GM23338 (cell line): ENCODE measurements around the gene CDYL. TPM values are rescaled to one million over a fixed set of nuclear protein-coding genes. Genes with fewer than 3 reads are reported as not detected.

Experiments
- ATAC-seq: fragments of 200-7000 bp; cut with Tn5 transposase; 3 replicates; pipeline ENCODE4 v1.9.1; 2020
- DNase-seq: peaks from one replicate; pipeline ENCODE4 v3.0.0-alpha.2; 2015; ENCODE audit warnings: low spot score
- H2AFZ ChIP-seq: fragments of 200-600 bp; sonication (generic); 2 replicates; pipeline ENCODE4 v1.8.0; 2016; ENCODE audit warnings: antibody characterized with exemption, mild to moderate bottlenecking, moderate library complexity
- H3F3A ChIP-seq: fragments of 200-600 bp; sonication (generic); replicated peaks from 2 replicates; pipeline ENCODE4 v1.8.0; 2017; ENCODE audit warnings: antibody characterized with exemption, mixed run types, low read depth
- H3K27ac ChIP-seq: fragments of 200-600 bp; sonication (generic); 2 replicates; pipeline ENCODE4 v1.6.1; 2016; ENCODE audit warnings: low read depth
- H3K27me3 ChIP-seq: fragments of 200-600 bp; sonication (generic); 2 replicates; pipeline ENCODE4 v1.8.0; 2016; ENCODE audit warnings: mild to moderate bottlenecking, mixed run types, moderate library complexity; ENCODE audit not compliant: insufficient read depth
- H3K36me3 ChIP-seq: fragments of 200-600 bp; sonication (generic); 2 replicates; pipeline ENCODE4 v1.8.0; 2016; ENCODE audit warnings: mild to moderate bottlenecking; ENCODE audit not compliant: insufficient read depth
- H3K4me1 ChIP-seq: fragments of 200-600 bp; sonication (generic); 2 replicates; pipeline ENCODE4 v1.8.0; 2016; ENCODE audit warnings: mild to moderate bottlenecking, moderate library complexity; ENCODE audit not compliant: insufficient read depth
- H3K4me2 ChIP-seq: fragments of 200-600 bp; sonication (generic); 2 replicates; pipeline ENCODE4 v1.7.1; 2017; ENCODE audit warnings: mixed run types
- H3K4me3 ChIP-seq: fragments of 200-600 bp; sonication (generic); 2 replicates; pipeline ENCODE4 v1.6.1; 2016; ENCODE audit warnings: mixed run types
- H3K79me2 ChIP-seq: fragments of 200-600 bp; sonication (generic); replicated peaks from 2 replicates; pipeline ENCODE4 v1.8.0; 2017; ENCODE audit warnings: mild to moderate bottlenecking; ENCODE audit not compliant: insufficient read depth
- H3K9me2 ChIP-seq: fragments of 200-600 bp; sonication (generic); 2 replicates; pipeline ENCODE4 v1.8.0; 2017; ENCODE audit not compliant: insufficient read depth
- H4K20me1 ChIP-seq: fragments of 200-600 bp; sonication (generic); replicated peaks from 2 replicates; pipeline ENCODE4 v1.8.0; 2017; ENCODE audit warnings: mild to moderate bottlenecking; ENCODE audit not compliant: insufficient read depth
- H3K27ac Mint-ChIP-seq: 2 replicates; pipeline ENCODE4 v1.8.0; 2020; ENCODE audit warnings: inconsistent platforms, mild to moderate bottlenecking, moderate library complexity, mixed read lengths
- H3K27me3 Mint-ChIP-seq: 3 replicates; pipeline ENCODE4 v1.8.0; 2022; ENCODE audit warnings: low read depth, mild to moderate bottlenecking, moderate library complexity, mixed read lengths, inconsistent platforms; ENCODE audit not compliant: insufficient read depth, poor library complexity
- H3K36me3 Mint-ChIP-seq: 3 replicates; pipeline ENCODE4 v1.8.0; 2021; ENCODE audit warnings: low read depth, mild to moderate bottlenecking, inconsistent platforms, moderate library complexity, mixed read lengths
- H3K4me1 Mint-ChIP-seq: 3 replicates; pipeline ENCODE4 v1.8.0; 2020; ENCODE audit warnings: mild to moderate bottlenecking, inconsistent platforms, mixed read lengths
- H3K4me3 Mint-ChIP-seq: 3 replicates; pipeline ENCODE4 v1.8.0; 2021; ENCODE audit warnings: moderate library complexity, mild to moderate bottlenecking, inconsistent platforms, mixed read lengths
- H3K9me3 Mint-ChIP-seq: 3 replicates; pipeline ENCODE4 v1.8.0; 2020; ENCODE audit warnings: moderate library complexity, mild to moderate bottlenecking, inconsistent platforms, mixed read lengths
- CREB1 ChIP-seq: fragments of 250-450 bp; sonication (Bioruptor Pico); IDR thresholded peaks from 2 replicates; pipeline ENCODE4 v1.5.0; 2020; ENCODE audit warnings: low read depth, mild to moderate bottlenecking, moderate library complexity
- ETS1 ChIP-seq: IDR thresholded peaks from 2 replicates; pipeline ENCODE4 v1.6.1; 2016; ENCODE audit warnings: antibody characterized with exemption
- EZH2phosphoT487 ChIP-seq: fragments of 200-600 bp; sonication (generic); IDR thresholded peaks from one replicate; pipeline ENCODE4 v1.8.1; 2018; ENCODE audit warnings: antibody characterized with exemption; ENCODE audit not compliant: unreplicated experiment
- JUNB ChIP-seq: IDR thresholded peaks from one replicate; pipeline ENCODE4 v1.6.1; 2016; ENCODE audit warnings: antibody characterized with exemption; ENCODE audit not compliant: unreplicated experiment
- NANOG ChIP-seq: IDR thresholded peaks from 2 replicates; pipeline ENCODE4 v1.6.1; 2016; ENCODE audit warnings: antibody characterized with exemption, borderline replicate concordance
- POLR2AphosphoS5 ChIP-seq: IDR thresholded peaks from 2 replicates; pipeline ENCODE4 v1.6.1; 2016; ENCODE audit warnings: antibody characterized with exemption, low read depth
- STAT1 ChIP-seq: IDR thresholded peaks from one replicate; pipeline ENCODE4 v1.6.1; 2016; ENCODE audit warnings: antibody characterized with exemption; ENCODE audit not compliant: unreplicated experiment
- ZNF114 ChIP-seq: fragments of 250-450 bp; sonication (Bioruptor Pico); IDR thresholded peaks from 2 replicates; pipeline ENCODE4 v1.5.0; 2020; ENCODE audit warnings: mild to moderate bottlenecking, moderate library complexity
- ZNF331 ChIP-seq: fragments of 250-450 bp; sonication (Bioruptor Pico); IDR thresholded peaks from 2 replicates; pipeline ENCODE4 v1.5.0; 2020; ENCODE audit warnings: low read depth, mild to moderate bottlenecking, moderate library complexity
- polyA plus RNA-seq: library from polyadenylated mRNA; unstranded; fragments of >200 nt; fragmentation: Nextera tagmentation; extraction: Ambion mirVana; gene quantifications from 2 replicates; pipeline ENCODE4 v1.2.1, GENCODE V29; 2016
- total RNA-seq: library from RNA; depleted of rRNA; stranded (reverse); fragments of >200 nt; shearing (Covaris generic); gene quantifications from 2 replicates; pipeline ENCODE4 v1.2.3, GENCODE V29; 2014
- TF ChIP-seq, protein P1 (sequence below): IDR thresholded peaks from one replicate; pipeline ENCODE4 v1.6.1; 2018; ENCODE audit warnings: antibody characterized with exemption; ENCODE audit not compliant: unreplicated experiment
- TF ChIP-seq, protein P2 (sequence below), 2 experiments: fragments of 200-600 bp in 1 of 2; sonication (generic) in 1 of 2; conservative IDR thresholded peaks; 2 replicates each; pipeline versions ENCODE4 v1.5.1 to v1.6.1; 2016 to 2017; ENCODE audit warnings: antibody characterized with exemption in 2 of 2, low read depth in 2 of 2, mild to moderate bottlenecking in 2 of 2, moderate library complexity in 1 of 2

Gene CDYL
- total and polyA plus RNA-seq, 2 experiments from 2014 or later: 67.2 to 128 TPM

DNA sequence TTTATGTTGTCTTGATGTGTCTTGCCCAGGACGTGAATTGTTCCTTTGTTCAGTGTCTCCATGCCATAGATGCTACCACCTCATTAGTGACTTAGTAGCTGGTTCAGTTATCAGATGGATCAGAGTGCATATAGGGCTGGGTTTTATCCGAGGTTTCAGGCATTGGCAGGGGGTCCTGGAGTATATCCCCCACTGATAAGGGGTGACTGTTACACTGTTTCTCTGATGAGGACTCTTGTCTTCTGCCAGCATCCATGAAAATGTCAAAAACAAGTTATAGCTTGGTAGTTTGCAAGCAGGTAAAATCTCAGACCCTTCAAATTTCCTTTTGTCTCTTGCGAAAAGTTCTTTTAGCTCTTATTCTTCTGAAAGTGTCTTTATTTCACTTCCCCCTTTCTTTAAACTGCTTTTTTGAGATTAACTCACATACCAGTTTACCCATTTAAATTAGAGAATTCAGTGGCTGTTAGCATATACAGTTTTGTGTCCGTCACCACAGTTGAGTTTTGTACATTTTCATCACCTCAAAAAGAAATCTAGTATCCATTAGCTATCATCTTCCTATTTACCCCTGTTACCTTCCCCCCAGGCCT, 109.2 kb downstream of the CDYL start (continued):
- TF ChIP-seq, protein P1, sequence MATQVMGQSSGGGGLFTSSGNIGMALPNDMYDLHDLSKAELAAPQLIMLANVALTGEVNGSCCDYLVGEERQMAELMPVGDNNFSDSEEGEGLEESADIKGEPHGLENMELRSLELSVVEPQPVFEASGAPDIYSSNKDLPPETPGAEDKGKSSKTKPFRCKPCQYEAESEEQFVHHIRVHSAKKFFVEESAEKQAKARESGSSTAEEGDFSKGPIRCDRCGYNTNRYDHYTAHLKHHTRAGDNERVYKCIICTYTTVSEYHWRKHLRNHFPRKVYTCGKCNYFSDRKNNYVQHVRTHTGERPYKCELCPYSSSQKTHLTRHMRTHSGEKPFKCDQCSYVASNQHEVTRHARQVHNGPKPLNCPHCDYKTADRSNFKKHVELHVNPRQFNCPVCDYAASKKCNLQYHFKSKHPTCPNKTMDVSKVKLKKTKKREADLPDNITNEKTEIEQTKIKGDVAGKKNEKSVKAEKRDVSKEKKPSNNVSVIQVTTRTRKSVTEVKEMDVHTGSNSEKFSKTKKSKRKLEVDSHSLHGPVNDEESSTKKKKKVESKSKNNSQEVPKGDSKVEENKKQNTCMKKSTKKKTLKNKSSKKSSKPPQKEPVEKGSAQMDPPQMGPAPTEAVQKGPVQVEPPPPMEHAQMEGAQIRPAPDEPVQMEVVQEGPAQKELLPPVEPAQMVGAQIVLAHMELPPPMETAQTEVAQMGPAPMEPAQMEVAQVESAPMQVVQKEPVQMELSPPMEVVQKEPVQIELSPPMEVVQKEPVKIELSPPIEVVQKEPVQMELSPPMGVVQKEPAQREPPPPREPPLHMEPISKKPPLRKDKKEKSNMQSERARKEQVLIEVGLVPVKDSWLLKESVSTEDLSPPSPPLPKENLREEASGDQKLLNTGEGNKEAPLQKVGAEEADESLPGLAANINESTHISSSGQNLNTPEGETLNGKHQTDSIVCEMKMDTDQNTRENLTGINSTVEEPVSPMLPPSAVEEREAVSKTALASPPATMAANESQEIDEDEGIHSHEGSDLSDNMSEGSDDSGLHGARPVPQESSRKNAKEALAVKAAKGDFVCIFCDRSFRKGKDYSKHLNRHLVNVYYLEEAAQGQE: no peak
- TF ChIP-seq STAT1: no peak
- TF ChIP-seq POLR2AphosphoS5: no peak
- no peak for TF ChIP-seq JUNB
- TF ChIP-seq ZNF331 (CRISPR knock-in tag): no peak
- TF ChIP-seq ETS1: no peak
- no peak for TF ChIP-seq NANOG

DNA sequence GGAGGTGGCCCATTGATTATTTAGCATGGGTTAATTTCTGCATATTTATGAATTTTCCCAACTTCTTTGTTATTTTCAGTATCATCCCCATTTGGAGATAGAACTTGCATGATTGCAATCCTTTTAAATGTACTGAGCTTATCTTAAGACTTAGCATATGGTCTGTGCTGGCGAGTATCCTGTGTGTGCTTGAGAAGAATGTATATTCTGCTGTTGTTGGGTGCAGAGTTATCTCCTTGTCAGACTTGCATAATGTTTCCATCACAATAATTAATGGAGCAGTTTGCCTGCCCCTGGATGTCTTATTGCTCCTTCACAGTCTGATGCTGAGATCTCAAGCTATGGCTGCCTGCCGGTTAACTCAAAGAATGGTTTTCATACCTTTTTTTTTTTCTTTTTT, 112.6 kb downstream of the CDYL start:
- Histone ChIP-seq H3K4me2 (no peak overlapping the region), H3K4me3 (no peak overlapping the region), H3K36me3 (no peaks in the 10 kb centered on the region), H3K9me2 (no peaks in the 10 kb centered on the region), H3K27me3 (no peaks in the 10 kb centered on the region), H3F3A (peaks cover 3% of the 10 kb centered on the region; the same call in 1 of the 2 replicates), H3K79me2 (peaks cover 98% of the 10 kb centered on the region), H3K4me1 (peaks cover 19% of the 10 kb centered on the region; the same call in 1 of the 2 replicates), H3K27ac (no peak overlapping the region), H2AFZ (no peak overlapping the region), H4K20me1 (peaks cover 85% of the 10 kb centered on the region)
- H3K9me3 Mint-ChIP-seq: no peaks in the 10 kb centered on the region
- H3K27ac Mint-ChIP-seq: no peak overlapping the region
- ATAC-seq: no peak
- H3K36me3 Mint-ChIP-seq: peaks cover 27% of the 10 kb centered on the region
- H3K4me1 Mint-ChIP-seq: peaks cover 47% of the 10 kb centered on the region
- H3K27me3 Mint-ChIP-seq: peaks cover 8% of the 10 kb centered on the region
- no peak for DNase-seq
- no peak overlapping the region for H3K4me3 Mint-ChIP-seq
- TF ChIP-seq CREB1 (no peak), EZH2phosphoT487 (no peak), ETS1 (no peak), ZNF114 (no peak), STAT1 (no peak), ZNF331 (CRISPR knock-in tag) (no peak), NANOG (no peak), JUNB (no peak)
- TF ChIP-seq, protein P1: no peak
- TF ChIP-seq, protein P2, sequence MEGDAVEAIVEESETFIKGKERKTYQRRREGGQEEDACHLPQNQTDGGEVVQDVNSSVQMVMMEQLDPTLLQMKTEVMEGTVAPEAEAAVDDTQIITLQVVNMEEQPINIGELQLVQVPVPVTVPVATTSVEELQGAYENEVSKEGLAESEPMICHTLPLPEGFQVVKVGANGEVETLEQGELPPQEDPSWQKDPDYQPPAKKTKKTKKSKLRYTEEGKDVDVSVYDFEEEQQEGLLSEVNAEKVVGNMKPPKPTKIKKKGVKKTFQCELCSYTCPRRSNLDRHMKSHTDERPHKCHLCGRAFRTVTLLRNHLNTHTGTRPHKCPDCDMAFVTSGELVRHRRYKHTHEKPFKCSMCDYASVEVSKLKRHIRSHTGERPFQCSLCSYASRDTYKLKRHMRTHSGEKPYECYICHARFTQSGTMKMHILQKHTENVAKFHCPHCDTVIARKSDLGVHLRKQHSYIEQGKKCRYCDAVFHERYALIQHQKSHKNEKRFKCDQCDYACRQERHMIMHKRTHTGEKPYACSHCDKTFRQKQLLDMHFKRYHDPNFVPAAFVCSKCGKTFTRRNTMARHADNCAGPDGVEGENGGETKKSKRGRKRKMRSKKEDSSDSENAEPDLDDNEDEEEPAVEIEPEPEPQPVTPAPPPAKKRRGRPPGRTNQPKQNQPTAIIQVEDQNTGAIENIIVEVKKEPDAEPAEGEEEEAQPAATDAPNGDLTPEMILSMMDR (conservative IDR thresholded peaks at IDR 0.05; ENCODE audit: low read depth in 2 of 2): no peak
